ENCODE data around the gene SERPINI2.
"Not testable (repeated sequence)": the region's sequence is repeated elsewhere in the genome, so short reads cannot be mapped to it uniquely, and the experiment has no call there.

The SERPINI2 gene

GRCh38 chr3:167445491-167445890 is 28.4 kb downstream of the SERPINI2 start:
- DNase-seq = no peak

- DNase-seq = no peak
These were observed 32.6 kb downstream of the SERPINI2 start for GRCh38 chr3:167441256-167441655.

GRCh38 chr3:167437428-167438139 is 36.3 kb downstream of the SERPINI2 start:
- no peak for DNase-seq

GRCh38 chr3:167426962-167427361 is 46.9 kb downstream of the SERPINI2 start:
- not testable (repeated sequence) for DNase-seq

GRCh38 chr3:167422396-167422795 is 51.4 kb downstream of the SERPINI2 start:
- DNase-seq = not testable (repeated sequence)

GRCh38 chr3:167409611-167410010 is 64.2 kb downstream of the SERPINI2 start:
- DNase-seq = no peak

GRCh38 chr3:167406876-167407492 is 66.9 kb downstream of the SERPINI2 start:
- no peak for DNase-seq

GRCh38 chr3:167397826-167398225 is 76.0 kb downstream of the SERPINI2 start:
- DNase-seq = no peak

- DNase-seq = no peak
These were observed 77.8 kb downstream of the SERPINI2 start for GRCh38 chr3:167396075-167396474.

- no peak for DNase-seq
These were observed 79.8 kb downstream of the SERPINI2 start for GRCh38 chr3:167394003-167394402.
